Endodermal cell (in vitro differentiated cells): ENCODE measurements around the gene STIM1. TPM values are rescaled to one million over a fixed set of nuclear protein-coding genes. Genes with fewer than 3 reads are reported as not detected.

Experiments
- DNase-seq: peaks from one replicate; pipeline ENCODE4 v3.0.0-alpha.2; 2017
- H3K27ac ChIP-seq: 2 replicates; pipeline ENCODE4 v1.5.1; 2013; ENCODE audit warnings: mild to moderate bottlenecking, low read depth, low read length, moderate library complexity
- H3K27me3 ChIP-seq: 2 replicates; pipeline ENCODE4 v1.6.1; 2013; ENCODE audit warnings: mild to moderate bottlenecking, low read length, moderate library complexity; ENCODE audit not compliant: insufficient read depth, control insufficient read depth, poor library complexity, severe bottlenecking
- H3K36me3 ChIP-seq: 2 replicates; pipeline ENCODE4 v1.7.0; 2013; ENCODE audit warnings: mild to moderate bottlenecking, low read length, moderate library complexity; ENCODE audit not compliant: control insufficient read depth, insufficient read depth
- H3K4me1 ChIP-seq: one replicate; pipeline ENCODE4 v1.7.0; 2013; ENCODE audit warnings: low read length; ENCODE audit not compliant: control insufficient read depth, insufficient read depth
- H3K4me3 ChIP-seq: 2 replicates; pipeline ENCODE4 v1.5.1; 2013; ENCODE audit warnings: mild to moderate bottlenecking, low read length, moderate library complexity
- H3K9ac ChIP-seq: 2 replicates; pipeline ENCODE4 v1.6.1; 2013; ENCODE audit warnings: mild to moderate bottlenecking, low read length, moderate library complexity; ENCODE audit not compliant: poor library complexity, severe bottlenecking; ENCODE audit errors: extremely low read depth
- H3K9me3 ChIP-seq: 2 replicates; pipeline ENCODE4 v1.6.1; 2013; ENCODE audit warnings: mild to moderate bottlenecking, low read length, moderate library complexity; ENCODE audit not compliant: control insufficient read depth
- H3K27ac Mint-ChIP-seq: 2 replicates; pipeline ENCODE4 v1.8.0; 2020; ENCODE audit warnings: mixed read lengths
- H3K27me3 Mint-ChIP-seq: 2 replicates; pipeline ENCODE4 v1.8.0; 2021; ENCODE audit warnings: mild to moderate bottlenecking, mixed read lengths; ENCODE audit not compliant: insufficient read depth
- H3K36me3 Mint-ChIP-seq: 2 replicates; pipeline ENCODE4 v1.8.0; 2020; ENCODE audit warnings: low read depth, mixed read lengths
- H3K4me1 Mint-ChIP-seq: 2 replicates; pipeline ENCODE4 v1.8.0; 2020; ENCODE audit warnings: mixed read lengths
- H3K4me3 Mint-ChIP-seq: 2 replicates; pipeline ENCODE4 v1.8.0; 2020; ENCODE audit warnings: mild to moderate bottlenecking, moderate library complexity, mixed read lengths
- H3K9me3 Mint-ChIP-seq: 2 replicates; pipeline ENCODE4 v1.8.0; 2020; ENCODE audit warnings: mild to moderate bottlenecking, mixed read lengths
- WGBS, 2 experiments: methylation state at CpG; one replicate each; pipeline versions ENCODE4 v1.1.5 to v1.1.7; 2013; ENCODE audit warnings: missing lambda C conversion rate in 2 of 2, mixed read lengths in 1 of 2; ENCODE audit not compliant: insufficient coverage in 1 of 2, insufficient read length in 1 of 2; 5-methylcytosine and 5-hydroxymethylcytosine counted together
- total RNA-seq, 2 donors: library from RNA; stranded (reverse); fragmentation: NEBNext Ultra II Directional in 1 of 2; extraction: Animal tissue kit (Norgen Biotek cat#: 25700) in 1 of 2; gene quantifications; 2 replicates in 1 of 2; 3 replicates in 1 of 2; pipeline ENCODE4 v1.2.1, GENCODE V29; 2021
- TF ChIP-seq, protein P1 (sequence below): fragments of 200-600 bp; sonication (generic); conservative IDR thresholded peaks from 2 replicates; pipeline ENCODE4 v1.5.0; 2021; ENCODE audit warnings: antibody characterized with exemption, mild to moderate bottlenecking

STIM1 gene
- total RNA-seq, 2 donors from 2014 or later: 20.9 to 27.9 TPM

DNA sequence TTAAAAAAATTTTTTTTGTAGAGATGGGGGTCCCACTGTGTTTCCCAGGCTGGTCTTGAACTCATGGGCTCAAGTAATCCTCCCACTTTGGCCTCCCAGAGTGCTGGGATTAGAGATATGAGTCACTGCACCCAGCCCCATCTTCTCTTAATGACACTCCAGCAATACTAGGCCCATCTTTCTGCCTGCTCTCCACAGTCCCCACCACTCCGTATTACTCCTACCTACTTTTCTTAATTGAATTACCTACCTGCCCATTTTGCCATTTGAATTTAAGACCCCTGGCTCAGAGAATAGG is 2.0 kb upstream of the STIM1 start:
- H3K36me3 ChIP-seq: no peaks in the 10 kb centered on the region
- H3K9me3 ChIP-seq: no peaks in the 10 kb centered on the region
- no peaks in the 10 kb centered on the region for H3K9me3 Mint-ChIP-seq
- H3K9ac ChIP-seq: no peak overlapping the region
- TF ChIP-seq, protein P1, sequence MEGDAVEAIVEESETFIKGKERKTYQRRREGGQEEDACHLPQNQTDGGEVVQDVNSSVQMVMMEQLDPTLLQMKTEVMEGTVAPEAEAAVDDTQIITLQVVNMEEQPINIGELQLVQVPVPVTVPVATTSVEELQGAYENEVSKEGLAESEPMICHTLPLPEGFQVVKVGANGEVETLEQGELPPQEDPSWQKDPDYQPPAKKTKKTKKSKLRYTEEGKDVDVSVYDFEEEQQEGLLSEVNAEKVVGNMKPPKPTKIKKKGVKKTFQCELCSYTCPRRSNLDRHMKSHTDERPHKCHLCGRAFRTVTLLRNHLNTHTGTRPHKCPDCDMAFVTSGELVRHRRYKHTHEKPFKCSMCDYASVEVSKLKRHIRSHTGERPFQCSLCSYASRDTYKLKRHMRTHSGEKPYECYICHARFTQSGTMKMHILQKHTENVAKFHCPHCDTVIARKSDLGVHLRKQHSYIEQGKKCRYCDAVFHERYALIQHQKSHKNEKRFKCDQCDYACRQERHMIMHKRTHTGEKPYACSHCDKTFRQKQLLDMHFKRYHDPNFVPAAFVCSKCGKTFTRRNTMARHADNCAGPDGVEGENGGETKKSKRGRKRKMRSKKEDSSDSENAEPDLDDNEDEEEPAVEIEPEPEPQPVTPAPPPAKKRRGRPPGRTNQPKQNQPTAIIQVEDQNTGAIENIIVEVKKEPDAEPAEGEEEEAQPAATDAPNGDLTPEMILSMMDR: no peak
- H3K4me1 Mint-ChIP-seq: peaks cover 19% of the 10 kb centered on the region
- no peak overlapping the region for H3K27ac Mint-ChIP-seq
- no peak overlapping the region for H3K4me3 ChIP-seq
- no peak overlapping the region for H3K4me3 Mint-ChIP-seq
- DNase-seq: no peak
- peaks cover 2% of the 10 kb centered on the region for H3K4me1 ChIP-seq
- no peaks in the 10 kb centered on the region for H3K27me3 Mint-ChIP-seq
- H3K36me3 Mint-ChIP-seq: no peaks in the 10 kb centered on the region
- no peaks in the 10 kb centered on the region for H3K27me3 ChIP-seq
- 100% methylated on average over 1 of the region's 1 CpG; no CpG with 5 or more reads in 1 of the 2 experiments for WGBS, 2 experiments
- H3K27ac ChIP-seq: no peak overlapping the region

DNA sequence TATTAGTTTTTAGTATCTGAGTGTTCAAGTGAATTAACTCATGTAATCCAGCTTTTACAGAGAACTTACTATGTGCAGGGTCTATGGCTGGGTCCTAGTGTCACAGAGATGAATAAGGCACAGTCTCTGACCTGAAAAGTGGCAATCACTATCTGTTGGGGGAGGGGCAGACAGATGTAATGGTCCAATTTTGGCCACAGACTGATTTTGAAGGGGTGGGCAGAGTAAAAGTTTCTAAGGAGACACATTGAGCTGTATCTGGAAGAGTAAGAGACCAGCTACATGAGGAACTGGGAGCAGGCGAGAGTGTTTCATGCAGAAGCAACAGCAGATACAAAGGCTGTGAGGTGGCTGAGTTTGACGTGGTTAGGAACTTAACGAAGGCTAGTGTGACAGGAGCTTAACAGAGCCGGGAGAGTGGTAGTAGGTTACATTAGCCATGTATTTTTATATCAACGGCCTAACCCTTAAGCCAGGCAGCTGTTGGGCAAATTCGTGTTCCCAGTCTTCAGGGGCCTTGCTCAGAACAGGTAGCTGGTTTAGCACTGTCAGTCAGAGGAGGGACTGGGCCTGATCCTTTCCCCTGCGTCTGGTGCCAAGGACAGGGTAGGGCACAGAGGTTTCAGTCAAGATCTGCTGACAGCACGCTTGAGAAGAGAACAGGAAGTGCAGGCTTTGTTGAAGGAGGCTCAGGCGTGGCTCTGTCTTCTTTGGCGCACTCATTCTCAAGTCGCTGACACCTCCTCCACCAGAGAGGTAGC is 1.4 kb upstream of the STIM1 start:
- no peaks in the 10 kb centered on the region for H3K9me3 Mint-ChIP-seq
- no peaks in the 10 kb centered on the region for H3K27me3 Mint-ChIP-seq
- Histone ChIP-seq H3K9me3 (no peaks in the 10 kb centered on the region), H3K36me3 (no peaks in the 10 kb centered on the region), H3K4me1 (peaks cover 2% of the 10 kb centered on the region), H3K27me3 (no peaks in the 10 kb centered on the region), H3K27ac (no peak overlapping the region), H3K9ac (no peak overlapping the region), H3K4me3 (no peak overlapping the region)
- peaks cover 19% of the 10 kb centered on the region for H3K4me1 Mint-ChIP-seq
- 83 to 88% methylated on average over 9 to 11 of the region's 11 CpGs for WGBS, 2 experiments
- peak overlapping the region; percentile 79 for H3K4me3 Mint-ChIP-seq
- H3K36me3 Mint-ChIP-seq: no peaks in the 10 kb centered on the region
- H3K27ac Mint-ChIP-seq: peak overlapping the region; percentile 69
- no peak for DNase-seq
- TF ChIP-seq, protein P1: no peak

DNA sequence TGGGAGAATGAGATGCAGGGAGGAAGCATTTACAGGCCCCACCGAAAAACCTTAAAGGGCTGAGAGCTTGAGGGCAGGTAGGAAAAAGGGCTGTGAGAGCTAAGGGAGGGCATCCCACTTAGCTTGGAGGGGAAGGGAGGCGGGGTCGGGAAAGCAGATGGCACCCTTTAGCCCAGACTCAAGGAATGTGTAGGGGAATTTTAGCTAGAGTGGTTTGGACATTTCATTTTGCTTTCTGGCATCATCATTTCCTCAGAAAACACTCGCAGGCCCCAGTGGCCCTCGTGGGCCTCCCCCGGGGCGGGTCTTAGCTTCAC is 846 bp upstream of the STIM1 start:
- Mint-ChIP-seq H3K4me3 (peak overlapping the region; percentile 79), H3K9me3 (no peaks in the 10 kb centered on the region), H3K4me1 (peaks cover 19% of the 10 kb centered on the region), H3K27me3 (no peaks in the 10 kb centered on the region), H3K36me3 (no peaks in the 10 kb centered on the region), H3K27ac (peak overlapping the region; percentile 69)
- Histone ChIP-seq H3K4me1 (peaks cover 7% of the 10 kb centered on the region), H3K27me3 (no peaks in the 10 kb centered on the region), H3K27ac (no peak overlapping the region), H3K9ac (no peak overlapping the region), H3K36me3 (no peaks in the 10 kb centered on the region), H3K9me3 (no peaks in the 10 kb centered on the region), H3K4me3 (no peak overlapping the region)
- no peak for DNase-seq
- TF ChIP-seq, protein P1: no peak
- 13 to 24% methylated on average over 6 to 7 of the region's 7 CpGs for WGBS, 2 experiments
